HepG2 (cell line): ENCODE measurements around the gene EPB41L2. TPM values are rescaled to one million over a fixed set of nuclear protein-coding genes. Genes with fewer than 3 reads are reported as not detected.

Source experiments
- ATAC-seq: fragments of 200-7000 bp; cut with Tn5 transposase; 3 replicates; pipeline ENCODE4 v1.9.1; 2020; ENCODE audit warnings: mild to moderate bottlenecking, moderate library complexity
- BruUV-seq: library from RNA; stranded (reverse); fragments of 400-500 nt; replicated peaks from 2 replicates; lab custom pipeline; 2021; lab: Mats Ljungman, UMichigan
- CTCF ChIA-PET: fragments of 300-600 bp; formaldehyde crosslinking; extraction: SDS; loops from one replicate; lab custom pipeline; 2021; ENCODE audit warnings: low total read pairs, inconsistent platforms, low intra/inter-chr PET ratio; lab: Yijun Ruan, JAX
- POLR2A ChIA-PET: fragments of 350-600 bp; sonication (Branson Sonifier 250); formaldehyde crosslinking; loops from one replicate; lab custom pipeline; 2020; ENCODE audit warnings: antibody characterized with exemption, inconsistent platforms; lab: Yijun Ruan, JAX
- DNase-seq: peaks from one replicate; pipeline ENCODE4 v3.0.0-alpha.2; 2015; ENCODE audit warnings: low spot score
- FAIRE-seq: peaks from 3 replicates; lab custom pipeline; 2011; peaks lifted over from hg19 to GRCh38; lab: Jason Lieb, UNC
- H2AFZ ChIP-seq: one replicate; pipeline ENCODE4 v1.6.1; 2011; ENCODE audit warnings: low read length, inconsistent platforms
- H3K27ac ChIP-seq: fragments of 300-600 bp; 3 replicates; pipeline ENCODE4 v1.8.0; 2011; ENCODE audit warnings: mixed run types, mild to moderate bottlenecking, mixed read lengths, low read length, inconsistent platforms; ENCODE audit not compliant: insufficient read depth; ENCODE audit errors: extremely low read length
- H3K27me3 ChIP-seq, 2 experiments: fragments of 200-600 bp in 1 of 2; 2 replicates in 1 of 2; 3 replicates in 1 of 2; pipeline versions ENCODE4 v1.6.0 to v1.8.0; 2011; ENCODE audit warnings: low read length in 2 of 2, mild to moderate bottlenecking in 2 of 2, moderate library complexity in 2 of 2, inconsistent platforms in 1 of 2; ENCODE audit not compliant: insufficient read depth in 2 of 2, control insufficient read depth in 1 of 2
- H3K36me3 ChIP-seq, 2 experiments: fragments of 200-600 bp in 1 of 2; replicated peaks in 1 of 2; 2 replicates in 1 of 2; 3 replicates in 1 of 2; pipeline versions ENCODE4 v1.5.1 to v1.8.0; 2011; ENCODE audit warnings: low read length in 2 of 2, inconsistent platforms in 1 of 2; ENCODE audit not compliant: insufficient read depth in 2 of 2, control insufficient read depth in 1 of 2
- H3K4me1 ChIP-seq: 2 replicates; pipeline ENCODE4 v1.5.1; 2012; ENCODE audit warnings: low read length, inconsistent platforms; ENCODE audit not compliant: insufficient read depth
- H3K4me2 ChIP-seq: 2 replicates; pipeline ENCODE4 v1.6.0; 2011; ENCODE audit warnings: low read depth, low read length, inconsistent platforms
- H3K4me3 ChIP-seq, 3 experiments: fragments of 200-600 bp in 1 of 3; sonication (generic), shearing (Covaris generic) in 1 of 3; replicated peaks in 1 of 3; 2 replicates each; pipeline ENCODE4 v1.5.1; 2011 to 2016; ENCODE audit warnings: low read length in 3 of 3, inconsistent platforms in 2 of 3, low read depth in 2 of 3, mild to moderate bottlenecking in 2 of 3, control low read depth in 1 of 3, mixed read lengths in 1 of 3; ENCODE audit not compliant: insufficient read depth in 1 of 3
- H3K79me2 ChIP-seq: one replicate; pipeline ENCODE4 v1.6.1; 2011; ENCODE audit warnings: low read length, inconsistent platforms; ENCODE audit not compliant: insufficient read depth
- H3K9ac ChIP-seq: 2 replicates; pipeline ENCODE4 v1.6.0; 2011; ENCODE audit warnings: mild to moderate bottlenecking, low read depth, low read length, inconsistent platforms; ENCODE audit not compliant: insufficient read depth
- H3K9me3 ChIP-seq: 2 replicates; pipeline ENCODE4 v1.5.1; 2012; ENCODE audit warnings: mild to moderate bottlenecking, low read length
- H4K20me1 ChIP-seq: 2 replicates; pipeline ENCODE4 v1.6.0; 2011; ENCODE audit warnings: inconsistent platforms, mild to moderate bottlenecking, low read length, moderate library complexity; ENCODE audit not compliant: insufficient read depth
- ARID2 ChIP-seq: sonication (generic); formaldehyde crosslinking; IDR thresholded peaks from 2 replicates; pipeline ENCODE4 v1.8.1; 2022; ENCODE audit warnings: mild to moderate bottlenecking, missing genetic modification reagents, borderline replicate concordance
- ATF2 ChIP-seq: sonication (generic); formaldehyde crosslinking; IDR thresholded peaks from 2 replicates; pipeline ENCODE4 v1.4.0; 2020; ENCODE audit warnings: missing genetic modification reagents
- NFE2L1 ChIP-seq: sonication (generic); formaldehyde crosslinking; IDR thresholded peaks from 2 replicates; pipeline ENCODE4 v1.4.0; 2020; ENCODE audit warnings: missing genetic modification reagents, mild to moderate bottlenecking, borderline replicate concordance
- RXRB ChIP-seq: IDR thresholded peaks from 2 replicates; pipeline ENCODE4 v1.6.1; 2016; ENCODE audit warnings: borderline replicate concordance, missing genetic modification reagents, missing compliant biosample characterization
- SNAI1 ChIP-seq: sonication (generic); formaldehyde crosslinking; IDR thresholded peaks from 2 replicates; pipeline ENCODE4 v1.5.0; 2020; ENCODE audit warnings: mild to moderate bottlenecking, missing genetic modification reagents, borderline replicate concordance
- ZBTB46 ChIP-seq: sonication (generic); formaldehyde crosslinking; IDR thresholded peaks from 2 replicates; pipeline ENCODE4 v1.4.0; 2020; ENCODE audit warnings: mild to moderate bottlenecking, missing genetic modification reagents, borderline replicate concordance
- ZNF232 ChIP-seq: sonication (generic); formaldehyde crosslinking; IDR thresholded peaks from 2 replicates; pipeline ENCODE4 v1.4.0; 2020; ENCODE audit warnings: missing genetic modification reagents, borderline replicate concordance
- ZNF280B ChIP-seq: sonication (generic); formaldehyde crosslinking; IDR thresholded peaks from 2 replicates; pipeline ENCODE4 v1.5.0; 2020; ENCODE audit warnings: missing genetic modification reagents, mild to moderate bottlenecking, borderline replicate concordance
- ZNF282 ChIP-seq: fragments of 450-650 bp; IDR thresholded peaks from 2 replicates; pipeline ENCODE4 v1.6.1; 2018; ENCODE audit not compliant: partially characterized antibody
- ZNF331 ChIP-seq: sonication (generic); formaldehyde crosslinking; IDR thresholded peaks from 2 replicates; pipeline ENCODE4 v1.4.0; 2020; ENCODE audit warnings: missing genetic modification reagents
- ZNF501 ChIP-seq: sonication (generic); formaldehyde crosslinking; IDR thresholded peaks from 2 replicates; pipeline ENCODE4 v1.5.1; 2020; ENCODE audit warnings: mild to moderate bottlenecking, moderate library complexity, missing genetic modification reagents
- ZNF619 ChIP-seq: sonication (generic); formaldehyde crosslinking; IDR thresholded peaks from 2 replicates; pipeline ENCODE4 v1.4.0; 2020; ENCODE audit warnings: mild to moderate bottlenecking, missing genetic modification reagents
- ZNF660 ChIP-seq: sonication (generic); formaldehyde crosslinking; IDR thresholded peaks from 2 replicates; pipeline ENCODE4 v1.5.1; 2020; ENCODE audit warnings: mild to moderate bottlenecking, low read depth, missing genetic modification reagents, borderline replicate concordance
- ZNF710 ChIP-seq: sonication (generic); formaldehyde crosslinking; IDR thresholded peaks from 2 replicates; pipeline ENCODE4 v1.5.0; 2020; ENCODE audit warnings: mild to moderate bottlenecking, missing genetic modification reagents, borderline replicate concordance
- ZNF777 ChIP-seq: sonication (generic); formaldehyde crosslinking; IDR thresholded peaks from 2 replicates; pipeline ENCODE4 v1.4.0; 2020; ENCODE audit warnings: missing genetic modification reagents
- ZZZ3 ChIP-seq: sonication (generic); formaldehyde crosslinking; IDR thresholded peaks from 2 replicates; pipeline ENCODE4 v1.4.0; 2020; ENCODE audit warnings: missing genetic modification reagents, mild to moderate bottlenecking, borderline replicate concordance
- in situ Hi-C: cut with HindIII; loops from 2 replicates; pipeline ENCODE4 v1.10.0; 2017; ENCODE audit warnings: low pct_unique_long_range_greater_than_20kb; ENCODE audit not compliant: extremely low pct_ligation_motif_present
- intact Hi-C: fragments of 100-400 bp; cut with micrococcal nuclease; formaldehyde crosslinking; loops from one replicate; pipeline ENCODE4 v1.10.0; 2022; ENCODE audit not compliant: unreplicated experiment
- polyA plus RNA-seq, 8 experiments: library from polyadenylated mRNA; depleted of rRNA in 3 of 8; stranded (reverse) in 7 of 8; unstranded in 1 of 8; fragments of >200 nt; fragmentation: Illumina TruSeq in 4 of 8; extraction: Trizol in 4 of 8; gene quantifications; 2 replicates each; pipeline versions ENCODE4 v1.2.1 to v1.2.3, GENCODE V29; 2011 to 2016; ENCODE audit warnings: low read depth in 4 of 8, missing spikeins in 1 of 8, mixed read lengths in 1 of 8; ENCODE audit not compliant: insufficient read depth in 1 of 8
- total RNA-seq, 5 experiments: library from RNA; depleted of rRNA; stranded (reverse); fragments of >200 nt; fragmentation: Illumina TruSeq; extraction: Trizol; gene quantifications; 2 replicates each; pipeline ENCODE4 v1.2.3, GENCODE V29; 2016; ENCODE audit warnings: low read depth in 1 of 5

The EPB41L2 gene
- total and polyA plus RNA-seq, 2 of the 13 experiments (the other 11 are each of a cell fraction or from before 2014, with no cell fraction given), result 41.7 to 56.4 TPM

GRCh38 chr6:131067521-131067920, 4.5 kb upstream of the EPB41L2 start (continued):
- TF ChIP-seq SNAI1 (CRISPR knock-in tag) (no peak), ZNF280B (CRISPR knock-in tag) (no peak), ZNF777 (CRISPR knock-in tag) (no peak), RXRB (CRISPR knock-in tag) (no peak)

GRCh38 chr6:131065824-131066171, 2.8 kb upstream of the EPB41L2 start:
- in situ Hi-C loops, result no loop called here
- peak overlapping the region; percentile 12 for H2AFZ ChIP-seq
- ChIA-PET POLR2A (interaction anchor here (0.9 to 1.2 kb wide), 2 partner anchors 68 to 238 kb away, joined by 3 read pairs; partner anchors contain the start of gene SMLR1), CTCF (no interaction called here)
- no peaks in the 10 kb centered on the region for H3K36me3 ChIP-seq
- peaks cover 45% of the 10 kb centered on the region for H3K4me1 ChIP-seq
- H3K79me2 ChIP-seq, result peaks cover 20% of the 10 kb centered on the region
- intact Hi-C loops, result loop anchor here (1.0 to 2.0 kb wide), 2 partner anchors 15 to 41 kb away; no protein-coding TSS in a partner anchor
- peak; percentile 25 for DNase-seq
- no TSS peak for BruUV-seq
- peak overlapping the region; percentile 63 for H3K27ac ChIP-seq
- no peaks in the 10 kb centered on the region for H3K9me3 ChIP-seq
- H3K9ac ChIP-seq, result peak overlapping the region; percentile 40; the same call in 1 of the 2 replicates
- ATAC-seq, result no peak
- H3K4me3 ChIP-seq, result peak overlapping the region in 1 of 3 experiments; percentile 52; a peak in 2 of 6 replicates
- no peak for FAIRE-seq
- H3K4me2 ChIP-seq, result peak overlapping the region; percentile 80
- no peaks in the 10 kb centered on the region; a peak in 1 of 5 replicates for H3K27me3 ChIP-seq
- H4K20me1 ChIP-seq, result no peaks in the 10 kb centered on the region
- TF ChIP-seq ZNF232 (CRISPR knock-in tag) (no peak), NFE2L1 (CRISPR knock-in tag) (no peak), ZNF331 (0 out of 2 replicates have a peak, but pooled peaks have one; percentile 61), ATF2 (CRISPR knock-in tag) (no peak; the same call in 1 of the 2 replicates), ZZZ3 (peak; percentile 67; the same call in 1 of the 2 replicates), ZBTB46 (CRISPR knock-in tag) (0 out of 2 replicates have a peak, but pooled peaks have one; percentile 58), ZNF282 (no peak), ZNF501 (CRISPR knock-in tag) (0 out of 2 replicates have a peak, but pooled peaks have one; percentile 4), ARID2 (CRISPR knock-in tag) (0 out of 2 replicates have a peak, but pooled peaks have one; percentile 18), ZNF660 (no peak), ZNF619 (CRISPR knock-in tag) (0 out of 2 replicates have a peak, but pooled peaks have one; percentile 68), ZNF710 (CRISPR knock-in tag) (peak; percentile 60; the same call in 1 of the 2 replicates)
